Osteoblast (primary cell): Measurements from ENCODE around the gene UBN1. TPM values are rescaled to one million over a fixed set of nuclear protein-coding genes. Genes with fewer than 3 reads are reported as not detected.

ENCODE experiments used
- DNase-seq: peaks from one replicate; pipeline ENCODE4 v3.0.0; 2011; ENCODE audit warnings: low spot score, mixed read lengths; ENCODE audit not compliant: insufficient read length; ENCODE audit errors: missing footprints
- H2AFZ ChIP-seq: 2 replicates; pipeline ENCODE4 v1.6.0; 2011; ENCODE audit warnings: mild to moderate bottlenecking, low read length
- H3K27ac ChIP-seq: 2 replicates; pipeline ENCODE4 v1.5.1; 2011; ENCODE audit warnings: mild to moderate bottlenecking, low read depth, low read length, moderate library complexity
- H3K27me3 ChIP-seq: 2 replicates; pipeline ENCODE4 v1.6.0; 2012; ENCODE audit warnings: mild to moderate bottlenecking, control low read depth, inconsistent platforms, low read length, moderate library complexity; ENCODE audit not compliant: insufficient read depth
- H3K36me3 ChIP-seq: 2 replicates; pipeline ENCODE4 v1.5.1; 2011; ENCODE audit warnings: mild to moderate bottlenecking, low read length, control low read depth, moderate library complexity; ENCODE audit not compliant: insufficient read depth
- H3K4me1 ChIP-seq: 2 replicates; pipeline ENCODE4 v1.5.1; 2011; ENCODE audit warnings: mild to moderate bottlenecking, low read length, control low read depth, moderate library complexity; ENCODE audit not compliant: insufficient read depth
- H3K4me2 ChIP-seq: 2 replicates; pipeline ENCODE4 v1.6.0; 2011; ENCODE audit warnings: mild to moderate bottlenecking, low read length; ENCODE audit not compliant: insufficient read depth
- H3K4me3 ChIP-seq: fragments of 200-600 bp; sonication (generic); 3 replicates; pipeline ENCODE4 v1.5.1; 2012; ENCODE audit warnings: mild to moderate bottlenecking, low read length, inconsistent platforms; ENCODE audit not compliant: insufficient read depth
- H3K79me2 ChIP-seq: 2 replicates; pipeline ENCODE4 v1.6.0; 2012; ENCODE audit warnings: mild to moderate bottlenecking, low read length, control low read depth, inconsistent platforms; ENCODE audit not compliant: insufficient read depth
- H3K9me3 ChIP-seq: 2 replicates; pipeline ENCODE4 v1.5.1; 2011; ENCODE audit warnings: low read depth, low read length, control low read depth
- H4K20me1 ChIP-seq: 2 replicates; pipeline ENCODE4 v1.6.0; 2012; ENCODE audit warnings: mild to moderate bottlenecking, low read length, control low read depth; ENCODE audit not compliant: insufficient read depth
- total RNA-seq: library from RNA; depleted of rRNA; stranded (reverse); fragments of >200 nt; gene quantifications from 2 replicates; pipeline ENCODE4 v1.2.3, GENCODE V29; 2012
- TF ChIP-seq, protein P1 (sequence below): IDR thresholded peaks from 2 replicates; pipeline ENCODE4 v1.5.1; 2011; ENCODE audit warnings: mild to moderate bottlenecking, low read depth, low read length, moderate library complexity; ENCODE audit errors: extremely low read depth

UBN1 gene
- total RNA-seq, 1 donor: 38.4 TPM

DNA sequence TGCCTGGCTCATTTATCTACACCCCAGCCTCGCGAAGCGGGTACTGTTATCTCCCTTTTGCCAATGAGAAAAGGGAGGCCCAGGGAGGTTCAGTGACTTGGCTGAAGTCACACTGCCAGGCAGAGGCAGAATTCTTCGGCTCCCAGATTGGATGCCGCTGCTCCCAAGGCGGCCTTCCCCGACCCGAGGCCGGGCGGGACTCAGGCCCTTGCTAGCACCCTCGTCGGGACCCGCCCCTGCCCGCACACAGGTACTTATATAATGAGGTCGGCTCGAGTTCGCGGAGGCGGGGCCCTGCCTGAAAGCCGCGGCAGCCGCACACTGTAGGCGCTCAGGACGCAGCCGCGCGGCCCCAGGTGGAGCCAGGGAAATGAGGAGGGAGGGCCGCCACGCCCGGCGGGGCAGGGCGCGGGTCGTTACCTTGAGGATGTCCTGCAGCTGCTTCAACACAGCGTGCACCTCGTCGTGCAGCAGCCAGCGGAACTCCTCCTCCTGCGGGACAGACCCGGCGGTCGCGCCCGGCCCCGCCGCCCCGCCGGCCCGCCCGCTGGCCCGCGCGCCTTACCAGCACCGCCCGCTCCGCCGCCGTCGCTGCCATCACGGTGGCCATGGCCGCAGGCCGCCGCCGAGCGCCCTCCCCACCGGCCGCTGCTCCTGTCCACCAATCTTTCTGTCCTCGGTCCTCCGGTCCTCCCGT, 45.2 kb upstream of the UBN1 start, which contains the start of gene ROGDI:
Gene ROGDI, minus strand, starts transcription at position 672 of the 697 bp plus-strand sequence. Its CDS starts 62 bp downstream, at position 610.
- peak within 1 kb of the TSS; percentile 81 for H2AFZ ChIP-seq
- H3K27me3 ChIP-seq: no peaks in the 10 kb centered on the region
- H3K4me2 ChIP-seq: peak within 1 kb of the TSS; percentile 84
- H3K36me3 ChIP-seq: peaks cover 13% of the 10 kb centered on the region
- TF ChIP-seq, protein P1, sequence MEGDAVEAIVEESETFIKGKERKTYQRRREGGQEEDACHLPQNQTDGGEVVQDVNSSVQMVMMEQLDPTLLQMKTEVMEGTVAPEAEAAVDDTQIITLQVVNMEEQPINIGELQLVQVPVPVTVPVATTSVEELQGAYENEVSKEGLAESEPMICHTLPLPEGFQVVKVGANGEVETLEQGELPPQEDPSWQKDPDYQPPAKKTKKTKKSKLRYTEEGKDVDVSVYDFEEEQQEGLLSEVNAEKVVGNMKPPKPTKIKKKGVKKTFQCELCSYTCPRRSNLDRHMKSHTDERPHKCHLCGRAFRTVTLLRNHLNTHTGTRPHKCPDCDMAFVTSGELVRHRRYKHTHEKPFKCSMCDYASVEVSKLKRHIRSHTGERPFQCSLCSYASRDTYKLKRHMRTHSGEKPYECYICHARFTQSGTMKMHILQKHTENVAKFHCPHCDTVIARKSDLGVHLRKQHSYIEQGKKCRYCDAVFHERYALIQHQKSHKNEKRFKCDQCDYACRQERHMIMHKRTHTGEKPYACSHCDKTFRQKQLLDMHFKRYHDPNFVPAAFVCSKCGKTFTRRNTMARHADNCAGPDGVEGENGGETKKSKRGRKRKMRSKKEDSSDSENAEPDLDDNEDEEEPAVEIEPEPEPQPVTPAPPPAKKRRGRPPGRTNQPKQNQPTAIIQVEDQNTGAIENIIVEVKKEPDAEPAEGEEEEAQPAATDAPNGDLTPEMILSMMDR: no peak
- DNase-seq: peak; percentile 96
- peak within 1 kb of the TSS; percentile 84 for H3K4me3 ChIP-seq
- no peaks in the 10 kb centered on the region for H3K9me3 ChIP-seq
- H3K79me2 ChIP-seq: no peaks in the 10 kb centered on the region
- peak within 1 kb of the TSS; percentile 33 for H3K27ac ChIP-seq
- no peaks in the 10 kb centered on the region for H4K20me1 ChIP-seq
- peaks cover 11% of the 10 kb centered on the region for H3K4me1 ChIP-seq

DNA sequence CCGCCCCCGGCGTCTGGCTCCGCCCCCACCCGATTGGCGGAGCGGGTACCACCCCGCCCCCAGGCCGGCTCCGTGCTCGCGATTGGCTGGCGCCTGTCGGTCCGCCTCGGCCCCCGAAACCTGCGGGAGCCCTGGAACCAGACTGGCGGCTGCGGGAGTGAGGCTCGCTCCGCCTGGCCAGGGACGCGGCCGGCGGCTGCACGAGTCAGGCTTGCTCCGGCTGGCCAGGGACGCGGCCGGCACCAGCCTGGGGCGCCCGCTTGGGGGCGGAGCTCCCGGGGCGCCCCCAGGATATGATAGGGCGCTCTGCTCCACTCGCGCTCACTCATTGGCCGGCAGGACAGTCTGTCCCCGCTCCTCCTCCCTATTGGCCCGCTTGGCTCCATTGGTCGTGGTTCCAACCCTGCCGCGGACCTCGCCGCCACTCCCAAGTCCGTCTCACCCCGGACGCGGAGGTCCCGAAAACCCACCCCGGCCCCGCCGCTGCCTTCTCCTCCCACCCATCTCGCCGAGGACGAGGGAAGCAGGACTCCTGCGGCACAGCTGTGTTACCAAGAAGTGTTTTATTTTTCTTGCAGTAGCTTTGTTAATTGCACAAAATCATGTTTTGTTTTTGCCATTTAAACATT, 44.5 kb upstream of the UBN1 start:
- TF ChIP-seq, protein P1: no peak
- peak overlapping the region; percentile 33 for H3K27ac ChIP-seq

DNA sequence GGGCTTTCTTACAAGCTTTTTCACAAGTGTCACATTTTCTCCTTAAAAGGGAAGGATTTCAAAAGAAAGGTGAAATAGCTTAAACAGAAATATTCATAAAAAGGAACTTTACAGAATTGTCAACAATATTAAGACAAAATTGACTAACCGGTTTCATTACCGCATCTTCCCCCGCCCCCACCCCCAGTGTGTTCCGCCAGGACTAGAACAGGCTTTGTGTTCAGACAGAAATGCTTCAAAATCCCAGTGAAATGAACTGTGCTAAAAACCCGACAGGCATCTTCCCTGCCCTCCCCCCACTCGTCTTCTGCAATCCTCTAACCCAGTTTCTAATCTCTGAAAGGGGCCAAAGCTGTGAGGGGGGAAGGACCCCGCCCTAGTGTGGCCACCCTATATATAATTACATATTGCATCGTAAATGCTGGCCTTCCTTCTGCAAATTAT, 43.9 kb upstream of the UBN1 start:
- Histone ChIP-seq H3K27ac (no peak overlapping the region), H3K4me1 (peaks cover 11% of the 10 kb centered on the region), H3K4me3 (peak overlapping the region; percentile 84), H3K4me2 (peak overlapping the region; percentile 84), H2AFZ (no peak overlapping the region), H4K20me1 (no peaks in the 10 kb centered on the region), H3K9me3 (no peaks in the 10 kb centered on the region), H3K79me2 (no peaks in the 10 kb centered on the region), H3K27me3 (no peaks in the 10 kb centered on the region), H3K36me3 (peaks cover 25% of the 10 kb centered on the region)
- DNase-seq: peak; percentile 67
- TF ChIP-seq, protein P1: no peak

More for the DNA sequence above, 44.5 kb upstream of the UBN1 start:
- peak overlapping the region; percentile 84 for H3K4me2 ChIP-seq
- DNase-seq: peak; percentile 100
- peak overlapping the region; percentile 84 for H3K4me3 ChIP-seq
- peaks cover 19% of the 10 kb centered on the region for H3K36me3 ChIP-seq
- H3K9me3 ChIP-seq: no peaks in the 10 kb centered on the region
- H4K20me1 ChIP-seq: no peaks in the 10 kb centered on the region
- peaks cover 11% of the 10 kb centered on the region for H3K4me1 ChIP-seq
- peak overlapping the region; percentile 18 for H2AFZ ChIP-seq
- H3K27me3 ChIP-seq: no peaks in the 10 kb centered on the region
- H3K79me2 ChIP-seq: no peaks in the 10 kb centered on the region
